H1 (cell line): Measurements from ENCODE around the gene PITX1. TPM values are rescaled to one million over a fixed set of nuclear protein-coding genes. Genes with fewer than 3 reads are reported as not detected.

Experiments
- CTCF ChIA-PET: fragments of 300-600 bp; sonication (Branson Sonifier 250); formaldehyde crosslinking; loops from one replicate; lab custom pipeline; 2021; ENCODE audit not compliant: partially characterized antibody; lab: Charles Lee
- POLR2A ChIA-PET: fragments of 300-600 bp; sonication (Branson Sonifier 250); formaldehyde crosslinking; loops from one replicate; lab custom pipeline; 2021; ENCODE audit warnings: inconsistent platforms; ENCODE audit not compliant: partially characterized antibody; lab: Charles Lee
- DNase-seq, 2 experiments: peaks; one replicate each; pipeline versions ENCODE4 v3.0.0 to v3.0.0-alpha.2; 2010 to 2022; ENCODE audit warnings: low spot score in 2 of 2, low read depth in 1 of 2, mixed read lengths in 1 of 2
- FAIRE-seq: peaks from 2 replicates; lab custom pipeline; 2011; peaks lifted over from hg19 to GRCh38; lab: Jason Lieb, UNC
- H2AFZ ChIP-seq: 2 replicates; pipeline ENCODE4 v1.8.1; 2012; ENCODE audit warnings: low read length, inconsistent platforms
- H2AK5ac ChIP-seq: 2 replicates; pipeline ENCODE4 v1.6.1; 2013; ENCODE audit warnings: low read depth, low read length
- H2BK120ac ChIP-seq: replicated peaks from 2 replicates; pipeline ENCODE3; 2013; ENCODE audit warnings: low read depth, low read length, inconsistent platforms
- H2BK12ac ChIP-seq: 2 replicates; pipeline ENCODE4 v1.6.1; 2013; ENCODE audit warnings: low read depth, low read length
- H2BK15ac ChIP-seq: 2 replicates; pipeline ENCODE4 v1.6.1; 2013; ENCODE audit warnings: low read length
- H2BK20ac ChIP-seq: 2 replicates; pipeline ENCODE4 v1.6.1; 2013; ENCODE audit warnings: low read length
- H2BK5ac ChIP-seq: 2 replicates; pipeline ENCODE4 v1.6.1; 2013; ENCODE audit warnings: low read depth, low read length
- H3K14ac ChIP-seq: 2 replicates; pipeline ENCODE4 v1.6.1; 2013; ENCODE audit warnings: inconsistent platforms; ENCODE audit not compliant: insufficient read length
- H3K18ac ChIP-seq: 2 replicates; pipeline ENCODE4 v1.6.1; 2013; ENCODE audit warnings: low read length; ENCODE audit errors: extremely low read depth
- H3K23ac ChIP-seq: 2 replicates; pipeline ENCODE4 v1.6.1; 2013; ENCODE audit warnings: inconsistent platforms; ENCODE audit not compliant: insufficient read length
- H3K23me2 ChIP-seq: 2 replicates; pipeline ENCODE4 v1.6.1; 2013; ENCODE audit warnings: low read depth, low read length
- H3K27ac ChIP-seq: 2 replicates; pipeline ENCODE4 v1.6.1; 2011; ENCODE audit warnings: low read depth, low read length, inconsistent platforms
- H3K27me3 ChIP-seq, 4 experiments: replicated peaks in 1 of 4; 1 replicate in 1 of 4; 2 replicates in 3 of 4; pipeline versions ENCODE4 v1.6.1 to v1.8.1; 2011 to 2013; ENCODE audit warnings: low read length in 3 of 4, mild to moderate bottlenecking in 3 of 4, inconsistent platforms in 2 of 4, mixed read lengths in 2 of 4, moderate library complexity in 1 of 4; ENCODE audit not compliant: control insufficient read depth in 3 of 4, insufficient read depth in 3 of 4; ENCODE audit errors: extremely low read depth in 1 of 4
- H3K36me3 ChIP-seq, 4 experiments: 2 replicates each; pipeline versions ENCODE4 v1.6.1 to v1.8.1; 2011 to 2013; ENCODE audit warnings: mild to moderate bottlenecking in 4 of 4, low read length in 3 of 4, moderate library complexity in 2 of 4, control low read depth in 1 of 4, inconsistent platforms in 1 of 4; ENCODE audit not compliant: insufficient read depth in 4 of 4, control insufficient read depth in 2 of 4
- H3K4ac ChIP-seq: replicated peaks from 2 replicates; pipeline ENCODE3; 2013; ENCODE audit warnings: low read length, low read depth, mixed read lengths, inconsistent platforms; ENCODE audit not compliant: insufficient read length
- H3K4me1 ChIP-seq, 4 experiments: replicated peaks in 1 of 4; 1 replicate in 1 of 4; 2 replicates in 3 of 4; pipeline versions ENCODE4 v1.6.1 to v1.8.1; 2011 to 2013; ENCODE audit warnings: low read length in 3 of 4, inconsistent platforms in 2 of 4, mixed read lengths in 1 of 4; ENCODE audit not compliant: insufficient read depth in 4 of 4, control insufficient read depth in 3 of 4
- H3K4me2 ChIP-seq, 2 experiments: 2 replicates each; pipeline versions ENCODE4 v1.6.1 to v1.8.1; 2011 to 2013; ENCODE audit warnings: low read depth in 2 of 2, low read length in 2 of 2, control low read depth in 1 of 2, inconsistent platforms in 1 of 2, mild to moderate bottlenecking in 1 of 2; ENCODE audit not compliant: insufficient read depth in 1 of 2
- H3K4me3 ChIP-seq, 4 experiments: fragments of 200-600, 300-600 bp in 1 of 4; sonication (generic), shearing (Covaris generic), sonication (Bioruptor Twin) in 1 of 4; 2 replicates each; pipeline versions ENCODE4 v1.5.1 to v1.8.1; 2011 to 2016; ENCODE audit warnings: low read length in 4 of 4, low read depth in 3 of 4, control low read depth in 2 of 4, inconsistent platforms in 2 of 4, mild to moderate bottlenecking in 2 of 4, mixed read lengths in 1 of 4, moderate library complexity in 1 of 4; ENCODE audit not compliant: insufficient read depth in 2 of 4; ENCODE audit errors: extremely low read depth in 1 of 4
- H3K56ac ChIP-seq: replicated peaks from 2 replicates; pipeline ENCODE3; 2013; ENCODE audit warnings: low read depth, mild to moderate bottlenecking, mixed read lengths, low read length, inconsistent platforms; ENCODE audit not compliant: insufficient read length
- H3K79me1 ChIP-seq: 2 replicates; pipeline ENCODE4 v1.6.1; 2013; ENCODE audit warnings: low read depth, low read length, control low read depth
- H3K79me2 ChIP-seq, 2 experiments: 2 replicates each; pipeline versions ENCODE4 v1.6.1 to v1.8.1; 2012 to 2013; ENCODE audit warnings: low read length in 2 of 2, mild to moderate bottlenecking in 2 of 2, inconsistent platforms in 1 of 2; ENCODE audit not compliant: insufficient read depth in 2 of 2, control insufficient read depth in 1 of 2
- H3K9ac ChIP-seq, 4 experiments: replicated peaks in 1 of 4; 1 replicate in 1 of 4; 2 replicates in 3 of 4; pipeline versions ENCODE4 v1.6.1 to v1.8.1; 2011 to 2013; ENCODE audit warnings: low read depth in 3 of 4, low read length in 3 of 4, control low read depth in 2 of 4, mild to moderate bottlenecking in 2 of 4, moderate library complexity in 2 of 4, inconsistent platforms in 1 of 4; ENCODE audit errors: extremely low read depth in 1 of 4
- H3K9me3 ChIP-seq, 2 experiments: 2 replicates each; pipeline versions ENCODE4 v1.6.1 to v1.8.1; 2012 to 2013; ENCODE audit warnings: mild to moderate bottlenecking in 2 of 2, moderate library complexity in 2 of 2, control low read depth in 1 of 2, inconsistent platforms in 1 of 2, low read depth in 1 of 2, low read length in 1 of 2, mixed read lengths in 1 of 2; ENCODE audit not compliant: insufficient read depth in 2 of 2
- H4K20me1 ChIP-seq, 2 experiments: replicated peaks in 1 of 2; 2 replicates each; pipeline versions ENCODE3 to v1.8.1; 2011 to 2013; ENCODE audit warnings: inconsistent platforms in 2 of 2, low read length in 2 of 2, mild to moderate bottlenecking in 1 of 2; ENCODE audit not compliant: insufficient read depth in 2 of 2, control insufficient read depth in 1 of 2
- H4K5ac ChIP-seq: 2 replicates; pipeline ENCODE4 v1.6.1; 2013; ENCODE audit warnings: low read length, low read depth, mixed read lengths, inconsistent platforms; ENCODE audit not compliant: insufficient read length
- H4K8ac ChIP-seq: 2 replicates; pipeline ENCODE4 v1.8.0; 2013; ENCODE audit warnings: mild to moderate bottlenecking, moderate library complexity, low read length, inconsistent platforms; ENCODE audit not compliant: insufficient read depth; ENCODE audit errors: extremely low read depth
- H4K91ac ChIP-seq: replicated peaks from 2 replicates; pipeline ENCODE3; 2013; ENCODE audit warnings: low read length, mixed read lengths, inconsistent platforms; ENCODE audit not compliant: insufficient read length
- CTBP2 ChIP-seq: IDR thresholded peaks from 2 replicates; pipeline ENCODE4 v1.7.0; 2011; ENCODE audit warnings: borderline replicate concordance, mild to moderate bottlenecking, moderate library complexity, mixed read lengths, low read length; ENCODE audit not compliant: insufficient read depth, insufficient read length
- GABPA ChIP-seq: IDR thresholded peaks from 2 replicates; pipeline ENCODE4 v1.6.1; 2011; ENCODE audit warnings: mild to moderate bottlenecking, low read length, moderate library complexity, borderline replicate concordance; ENCODE audit not compliant: insufficient read depth
- KDM4A ChIP-seq: IDR thresholded peaks from one replicate; pipeline ENCODE4 v1.7.1; 2012; ENCODE audit warnings: low read depth, mild to moderate bottlenecking, moderate library complexity, low read length, inconsistent platforms; ENCODE audit not compliant: severe bottlenecking
- TCF12 ChIP-seq: IDR thresholded peaks from 2 replicates; pipeline ENCODE4 v1.6.1; 2011; ENCODE audit warnings: low read depth, mild to moderate bottlenecking, low read length
- WGBS, 2 experiments: shearing (Covaris generic) in 1 of 2; methylation state at CpG; one replicate each; pipeline versions ENCODE4 v1.1.6 to v1.1.7; 2013 to 2015; ENCODE audit warnings: low lambda C conversion rate in 2 of 2, mixed read lengths in 2 of 2, inconsistent platforms in 1 of 2, low coverage in 1 of 2, missing lambda C conversion rate in 1 of 2; ENCODE audit not compliant: insufficient replicate concordance in 2 of 2, insufficient coverage in 1 of 2, insufficient read length in 1 of 2; ENCODE audit errors: extremely low coverage in 1 of 2, missing lambda C conversion rate in 1 of 2; 5-methylcytosine and 5-hydroxymethylcytosine counted together
- polyA plus RNA-seq, 7 experiments: library from polyadenylated mRNA; depleted of rRNA in 3 of 7; stranded (reverse) in 5 of 7; unstranded in 2 of 7; fragments of >200 nt in 5 of 7; fragments of 200-250 nt in 2 of 7; gene quantifications; 1 replicate in 5 of 7; 2 replicates in 1 of 7; 4 replicates in 1 of 7; pipeline versions ENCODE4 v1.2.1 to v1.2.3, GENCODE V29; 2011 to 2013; ENCODE audit warnings: missing spikeins in 2 of 7, mixed read lengths in 2 of 7
- total RNA-seq: library from RNA; stranded (reverse); fragmentation: NEBNext Ultra II Directional; extraction: Animal tissue kit (Norgen Biotek cat#: 25700); gene quantifications from 2 replicates; pipeline ENCODE4 v1.2.1, GENCODE V29; 2021

PITX1 gene
- total and polyA plus RNA-seq, 2 of the 8 experiments (the other 6 are each of a cell fraction or from before 2014, with no cell fraction given) = 0.03 TPM; not detected in 1

DNA sequence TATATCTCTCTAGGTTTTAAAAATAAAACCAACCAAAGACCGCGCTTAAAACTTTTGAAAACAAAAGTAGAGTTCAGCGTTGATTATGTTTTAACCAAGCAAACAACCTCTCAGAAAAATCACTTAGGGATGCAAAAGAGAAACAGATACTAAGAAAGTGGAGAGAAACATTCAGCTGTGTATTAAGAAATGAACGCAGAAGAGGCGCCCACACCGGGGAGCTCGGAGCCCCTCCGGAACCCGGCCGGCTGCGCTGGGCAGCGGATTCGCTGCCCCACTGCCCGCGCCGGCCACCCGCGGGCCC lies 1.4 kb downstream of the PITX1 start:
- Histone ChIP-seq H3K4me2 (peak overlapping the region; percentile 68 to 69; a peak in 3 of 4 replicates), H2BK15ac (no peak overlapping the region), H2AK5ac (no peak overlapping the region), H3K9ac (no peak overlapping the region), H4K8ac (no peak overlapping the region), H3K27me3 (peaks cover 91 to 99% (median 96%) of the 10 kb centered on the region in 4 experiments), H3K56ac (no peak overlapping the region), H2BK20ac (no peak overlapping the region), H2BK5ac (no peak overlapping the region), H3K23ac (no peak overlapping the region), H3K79me2 (no peaks in the 10 kb centered on the region), H2BK120ac (no peak overlapping the region), H3K4me1 (peaks cover 0 to 29% (median 26%) of the 10 kb centered on the region in 4 experiments; a peak in 6 of 7 replicates), H2BK12ac (no peak overlapping the region), H3K4me3 (peak overlapping the region in 3 of 4 experiments; percentile 5 to 50 (median 9); a peak in 2 of 8 replicates), H4K91ac (no peak overlapping the region), H3K36me3 (peaks cover 0 to 12% (median 0%) of the 10 kb centered on the region in 4 experiments; a peak in 1 of 8 replicates), H3K27ac (no peak overlapping the region), H4K5ac (no peak overlapping the region), H4K20me1 (peaks cover 27 to 57% of the 10 kb centered on the region in 2 experiments), H3K23me2 (peaks cover 6% of the 10 kb centered on the region; the same call in 1 of the 2 replicates), H3K79me1 (0 out of 2 replicates have a peak, but pooled peaks cover 2% of the 10 kb centered on the region), H3K4ac (no peak overlapping the region), H3K14ac (no peak overlapping the region), H3K9me3 (no peaks in the 10 kb centered on the region; a peak in 1 of 4 replicates), H3K18ac (no peak overlapping the region), H2AFZ (no peak overlapping the region)
- ChIA-PET POLR2A (no interaction called here), CTCF (interaction anchor here (2.0 kb wide), 1 partner anchor 141 kb away, joined by 7 read pairs; no protein-coding TSS in a partner anchor)
- WGBS, 2 experiments = 3% methylated on average over 18 of the region's 18 CpGs; no CpG with 5 or more reads in 1 of the 2 experiments
- no peak for DNase-seq
- FAIRE-seq = no peak
- TF ChIP-seq TCF12 (no peak), CTBP2 (no peak), KDM4A (no peak), GABPA (no peak)
